Measurements from ENCODE around the gene LMAN2L. TPM values are rescaled to one million over a fixed set of nuclear protein-coding genes. Genes with fewer than 3 reads are reported as not detected.
A peak's percentile ranks its signal among the peaks of the same experiment; 100 is the strongest.

The LMAN2L gene
- total and polyA plus RNA-seq, 12 donors, result 12.3 to 36.8 (median 15.8) TPM

DNA sequence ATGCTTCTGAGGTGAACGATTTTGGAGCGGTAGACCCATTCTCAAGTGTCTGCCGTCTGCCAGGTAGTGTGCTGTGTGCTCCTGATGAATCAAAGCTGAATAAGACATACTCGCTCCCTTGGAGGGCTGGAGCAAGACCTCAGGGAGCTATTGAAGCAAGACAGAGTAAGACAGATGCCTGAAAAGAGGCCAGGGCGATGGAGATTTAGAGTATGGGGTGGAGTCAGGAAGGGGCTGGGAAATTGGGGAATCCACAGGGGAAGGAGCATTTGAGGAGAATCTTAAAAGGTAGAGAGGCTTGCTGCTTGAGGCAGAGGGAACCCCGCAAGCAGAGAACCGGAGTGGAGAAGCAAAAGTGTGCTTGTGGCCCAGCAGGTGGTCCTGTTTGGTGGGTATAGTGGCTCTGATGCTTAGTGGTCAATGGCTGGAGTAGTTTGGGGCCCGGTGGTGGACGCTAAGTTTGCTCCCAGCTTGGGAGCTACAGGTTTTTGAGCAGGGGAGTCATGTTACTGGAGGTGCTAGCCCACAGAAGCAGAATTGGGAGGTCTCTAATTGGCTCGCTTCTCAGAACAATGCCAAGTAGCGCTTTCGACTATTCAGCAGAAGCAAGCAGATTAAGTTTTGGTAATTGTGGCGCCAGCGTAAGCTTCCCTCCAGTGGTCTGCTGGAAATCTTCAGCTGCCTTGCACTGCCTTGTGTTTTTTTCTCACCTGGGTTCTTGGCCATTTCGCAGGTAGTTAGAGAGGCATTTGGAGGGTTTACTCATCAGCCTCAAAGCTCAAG, 22.9 kb upstream of the LMAN2L start:
- Histone ChIP-seq H3K9me3 (replicated peaks in 1 of 3) (no peaks in the 10 kb centered on the region), H3K36me3 (replicated peaks in 1 of 2) (no peaks in the 10 kb centered on the region), H3K4me1 (replicated peaks in 1 of 2) (peaks cover 17 to 42% of the 10 kb centered on the region in 2 donors), H3K27ac (no peak overlapping the region), H3K4me3 (peak overlapping the region in 1 of 4 donors; percentile 12), H3K27me3 (no peaks in the 10 kb centered on the region)
- intact Hi-C loops (cut with DNase I), result loop anchor here in 1 of 2 donors (5.0 kb wide), 1 partner anchor 105 kb away; no protein-coding TSS in a partner anchor
- no peak for TF ChIP-seq CTCF (IDR thresholded peaks at IDR 0.05)
- no peak for TF ChIP-seq POLR2A (IDR thresholded peaks at IDR 0.05)
- 58 to 72% (median 61%) methylated on average over 13 to 15 of the region's 15 CpGs for WGBS, 4 donors
- no peak for DNase-seq

DNA sequence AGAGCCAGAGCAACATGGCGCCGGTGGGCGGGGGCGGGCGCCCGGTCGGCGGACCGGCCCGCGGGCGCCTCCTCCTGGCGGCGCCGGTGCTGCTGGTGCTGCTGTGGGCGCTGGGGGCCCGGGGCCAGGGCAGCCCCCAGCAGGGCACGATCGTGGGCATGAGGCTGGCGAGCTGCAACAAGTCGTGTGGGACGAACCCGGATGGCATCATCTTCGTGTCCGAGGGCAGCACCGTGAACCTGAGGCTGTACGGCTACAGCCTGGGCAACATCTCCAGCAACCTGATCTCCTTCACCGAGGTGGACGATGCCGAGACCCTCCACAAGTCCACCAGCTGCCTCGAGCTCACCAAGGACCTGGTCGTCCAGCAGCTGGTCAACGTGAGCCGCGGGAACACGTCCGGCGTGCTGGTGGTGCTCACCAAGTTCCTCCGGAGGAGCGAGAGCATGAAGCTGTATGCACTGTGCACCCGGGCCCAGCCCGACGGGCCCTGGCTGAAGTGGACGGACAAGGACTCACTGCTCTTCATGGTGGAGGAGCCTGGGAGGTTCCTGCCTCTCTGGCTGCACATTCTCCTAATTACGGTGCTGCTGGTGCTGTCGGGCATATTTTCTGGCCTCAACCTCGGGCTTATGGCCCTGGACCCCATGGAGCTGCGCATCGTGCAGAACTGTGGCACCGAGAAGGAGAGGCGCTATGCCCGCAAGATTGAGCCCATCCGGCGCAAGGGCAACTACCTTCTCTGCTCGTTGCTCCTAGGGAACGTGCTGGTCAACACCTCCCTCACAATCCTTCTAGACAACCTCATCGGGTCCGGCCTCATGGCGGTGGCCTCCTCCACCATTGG, 21.3 kb upstream of the LMAN2L start:
- Histone ChIP-seq H3K27me3 (no peaks in the 10 kb centered on the region), H3K27ac (peak overlapping the region in 3 of 5 donors; percentile 58 to 90 (median 72)), H3K36me3 (replicated peaks in 1 of 2) (no peaks in the 10 kb centered on the region), H3K9me3 (replicated peaks in 1 of 3) (no peaks in the 10 kb centered on the region), H3K4me3 (peak overlapping the region in 3 of 4 donors; percentile 43 to 76 (median 69)), H3K4me1 (replicated peaks in 1 of 2) (peaks cover 17 to 42% of the 10 kb centered on the region in 2 donors)
- peak in 5 of 7 donors; percentile 43 to 59 (median 45) for DNase-seq
- peak in 5 of 6 experiments; percentile 27 to 77 (median 58) for TF ChIP-seq CTCF (IDR thresholded peaks at IDR 0.05)
- peak in 1 of 2 donors; percentile 93 for TF ChIP-seq POLR2A (IDR thresholded peaks at IDR 0.05)
- intact Hi-C loops (cut with DNase I), result loop anchor here in 1 of 2 donors (5.0 kb wide), 1 partner anchor 106 kb away; no protein-coding TSS in a partner anchor
- WGBS, 4 donors, result 26 to 98% (median 48%) methylated on average over 11 to 58 of the region's 59 CpGs

GRCh38 chr2:96760036-96760985, 20.4 kb upstream of the LMAN2L start, which contains the start of gene CNNM4:
TSS of gene CNNM4 (plus strand) at chr2:96760902. CDS start at chr2:96761000, 98 bp downstream.
- Histone ChIP-seq H3K4me1 (replicated peaks in 1 of 2) (peaks cover 17 to 42% of the 10 kb centered on the region in 2 donors), H3K36me3 (replicated peaks in 1 of 2) (no peaks in the 10 kb centered on the region), H3K4me3 (peak within 1 kb of the TSS; percentile 15 to 76 (median 56)), H3K27ac (peak within 1 kb of the TSS in 3 of 5 donors; percentile 58 to 90 (median 72)), H3K27me3 (no peaks in the 10 kb centered on the region), H3K9me3 (replicated peaks in 1 of 3) (no peaks in the 10 kb centered on the region)
- TF ChIP-seq POLR2A (IDR thresholded peaks at IDR 0.05) (peak in 1 of 2 donors; percentile 72), CTCF (IDR thresholded peaks at IDR 0.05) (peak in 3 of 6 experiments; percentile 26 to 32 (median 28))
- peak; percentile 94 to 98 (median 95) for DNase-seq
- 5 to 29% (median 10%) methylated on average over 8 to 60 of the region's 62 CpGs for WGBS, 4 donors
- intact Hi-C loops (cut with DNase I), result loop anchor here in 1 of 2 donors (5.0 kb wide), 1 partner anchor 107 kb away; no protein-coding TSS in a partner anchor
